HL-60 (cell line): ENCODE measurements around the gene LGALS14.

Experiments used
- GABPA ChIP-seq: IDR thresholded peaks from 2 replicates; pipeline ENCODE4 v1.6.1; 2012; ENCODE audit warnings: low read depth
- POLR2AphosphoS5 ChIP-seq: IDR thresholded peaks from 2 replicates; pipeline ENCODE4 v1.6.1; 2012; ENCODE audit warnings: low read depth
- TF ChIP-seq, protein P1 (sequence below): IDR thresholded peaks from one replicate; pipeline ENCODE4 v1.5.1; 2011; ENCODE audit warnings: low read length, control low read depth, inconsistent platforms; ENCODE audit not compliant: insufficient read depth

DNA sequence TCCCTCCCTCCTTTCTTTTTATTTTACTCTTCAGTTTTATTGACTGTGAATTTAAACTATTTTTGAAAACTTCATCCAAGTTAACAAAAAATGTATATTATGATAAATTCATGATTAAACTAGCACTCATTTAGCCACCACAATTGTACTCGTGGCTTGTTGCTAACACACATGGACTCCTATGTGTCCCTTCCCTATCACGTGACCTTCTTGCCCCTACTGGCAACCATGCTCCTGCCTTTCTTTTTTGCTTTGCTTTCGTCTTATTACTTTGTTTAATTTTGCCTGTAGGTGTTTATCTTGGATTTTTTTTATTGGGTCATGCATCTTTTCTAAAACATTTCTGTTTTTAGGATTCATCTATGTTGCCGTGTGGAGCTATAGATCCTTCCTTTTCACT lies 25.3 kb downstream of the LGALS14 start:
- TF ChIP-seq, protein P1, sequence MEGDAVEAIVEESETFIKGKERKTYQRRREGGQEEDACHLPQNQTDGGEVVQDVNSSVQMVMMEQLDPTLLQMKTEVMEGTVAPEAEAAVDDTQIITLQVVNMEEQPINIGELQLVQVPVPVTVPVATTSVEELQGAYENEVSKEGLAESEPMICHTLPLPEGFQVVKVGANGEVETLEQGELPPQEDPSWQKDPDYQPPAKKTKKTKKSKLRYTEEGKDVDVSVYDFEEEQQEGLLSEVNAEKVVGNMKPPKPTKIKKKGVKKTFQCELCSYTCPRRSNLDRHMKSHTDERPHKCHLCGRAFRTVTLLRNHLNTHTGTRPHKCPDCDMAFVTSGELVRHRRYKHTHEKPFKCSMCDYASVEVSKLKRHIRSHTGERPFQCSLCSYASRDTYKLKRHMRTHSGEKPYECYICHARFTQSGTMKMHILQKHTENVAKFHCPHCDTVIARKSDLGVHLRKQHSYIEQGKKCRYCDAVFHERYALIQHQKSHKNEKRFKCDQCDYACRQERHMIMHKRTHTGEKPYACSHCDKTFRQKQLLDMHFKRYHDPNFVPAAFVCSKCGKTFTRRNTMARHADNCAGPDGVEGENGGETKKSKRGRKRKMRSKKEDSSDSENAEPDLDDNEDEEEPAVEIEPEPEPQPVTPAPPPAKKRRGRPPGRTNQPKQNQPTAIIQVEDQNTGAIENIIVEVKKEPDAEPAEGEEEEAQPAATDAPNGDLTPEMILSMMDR: no peak
- TF ChIP-seq POLR2AphosphoS5 (no peak), GABPA (no peak)
